T-cell (primary cell): ENCODE results near the gene TMEM107. TPM values are rescaled to one million over a fixed set of nuclear protein-coding genes. Genes with fewer than 3 reads are reported as not detected.
"Not testable (repeated sequence)": the region's sequence is repeated elsewhere in the genome, so short reads cannot be mapped to it uniquely, and the experiment has no call there.

Experiments used
- ATAC-seq, 4 experiments: fragments of 200-7000 bp in 3 of 4; fragments of 150-1000 bp in 1 of 4; cut with Tn5 transposase; replicated peaks in 1 of 4; 1 replicate in 3 of 4; 2 replicates in 1 of 4; pipeline ENCODE4 v1.10.0; 2021; ENCODE audit warnings: moderate library complexity in 3 of 4, mild to moderate bottlenecking in 2 of 4, moderate number of reproducible peaks in 1 of 4
- CTCF ChIA-PET, 2 donors: fragments of 300-600 bp; sonication (Branson Sonifier 250); formaldehyde crosslinking; loops; one replicate each; lab custom pipeline; 2022; ENCODE audit warnings: antibody characterized with exemption in 2 of 2; lab: Charles Lee
- POLR2A ChIA-PET, 2 donors: fragments of 300-600 bp; sonication (Branson Sonifier 250); formaldehyde crosslinking; loops; one replicate each; lab custom pipeline; 2022; ENCODE audit warnings: antibody characterized with exemption in 2 of 2; lab: Charles Lee
- DNase-seq, 35 experiments: peaks; one replicate each; pipeline versions ENCODE4 v3.0.0 to v3.0.0-alpha.2; 2013 to 2023
- H3K27ac ChIP-seq: one replicate; pipeline ENCODE4 v1.5.1; 2013; ENCODE audit warnings: low read length
- H3K27me3 ChIP-seq, 2 experiments: replicated peaks in 1 of 2; 1 replicate in 1 of 2; 2 replicates in 1 of 2; pipeline versions ENCODE4 v1.6.1 to v1.7.0; 2013; ENCODE audit warnings: low read length in 1 of 2, mixed read lengths in 1 of 2; ENCODE audit not compliant: control insufficient read depth in 2 of 2, insufficient read depth in 2 of 2; ENCODE audit errors: extremely low read depth in 1 of 2
- H3K36me3 ChIP-seq, 2 donors: 1 replicate in 1 of 2; 2 replicates in 1 of 2; pipeline versions ENCODE4 v1.6.1 to v1.7.0; 2013; ENCODE audit warnings: low read length in 1 of 2; ENCODE audit not compliant: control insufficient read depth in 2 of 2, insufficient read depth in 1 of 2; ENCODE audit errors: extremely low read depth in 1 of 2
- H3K4me1 ChIP-seq, 2 experiments: 1 replicate in 1 of 2; 2 replicates in 1 of 2; pipeline versions ENCODE4 v1.6.1 to v1.7.0; 2013; ENCODE audit warnings: low read length in 2 of 2, mixed read lengths in 1 of 2; ENCODE audit not compliant: insufficient read depth in 2 of 2, control insufficient read depth in 1 of 2; ENCODE audit errors: extremely low read depth in 1 of 2
- H3K4me3 ChIP-seq, 2 donors: 1 replicate in 1 of 2; 2 replicates in 1 of 2; pipeline versions ENCODE4 v1.5.1 to v1.7.0; 2013; ENCODE audit warnings: mild to moderate bottlenecking in 2 of 2, low read length in 1 of 2, moderate library complexity in 1 of 2; ENCODE audit not compliant: control insufficient read depth in 1 of 2; ENCODE audit errors: extremely low read depth in 1 of 2
- H3K9me3 ChIP-seq: 2 replicates; pipeline ENCODE4 v1.7.0; 2013
- H3K27ac Mint-ChIP-seq, 2 donors: one replicate each; pipeline ENCODE4 v1.8.0; 2020 to 2021; ENCODE audit warnings: mild to moderate bottlenecking in 2 of 2, mixed read lengths in 2 of 2
- H3K27me3 Mint-ChIP-seq, 2 donors: one replicate each; pipeline ENCODE4 v1.8.0; 2021 to 2022; ENCODE audit warnings: mixed read lengths in 2 of 2
- H3K36me3 Mint-ChIP-seq: one replicate; pipeline ENCODE4 v1.8.0; 2021; ENCODE audit warnings: mixed read lengths
- H3K4me1 Mint-ChIP-seq, 3 donors: one replicate each; pipeline ENCODE4 v1.8.0; 2020 to 2022; ENCODE audit warnings: mixed read lengths in 3 of 3, mild to moderate bottlenecking in 1 of 3
- H3K4me3 Mint-ChIP-seq, 3 donors: one replicate each; pipeline ENCODE4 v1.8.0; 2020 to 2022; ENCODE audit warnings: mild to moderate bottlenecking in 3 of 3, mixed read lengths in 3 of 3, moderate library complexity in 3 of 3
- H3K9me3 Mint-ChIP-seq, 3 donors: one replicate each; pipeline ENCODE4 v1.8.0; 2020 to 2022; ENCODE audit warnings: mixed read lengths in 3 of 3
- WGBS: methylation state at CpG from one replicate; pipeline ENCODE4 v1.1.5; 2013; ENCODE audit warnings: missing lambda C conversion rate; ENCODE audit not compliant: insufficient coverage; 5-methylcytosine and 5-hydroxymethylcytosine counted together
- total RNA-seq, 35 experiments: library from RNA in 6 of 35; stranded (reverse) in 6 of 35; fragments of 120-200 nt in 1 of 35; gene quantifications; one replicate each; pipeline versions ENCODE4 v1.2.1 to v1.2.4 and lab custom pipeline; 2013 to 2026

Gene TMEM107
- total RNA-seq, 5 donors from 2014 or later (not counting 1 experiment from before 2014, with no cell fraction given) = 23.4 to 28.9 (median 25.0) TPM

DNA sequence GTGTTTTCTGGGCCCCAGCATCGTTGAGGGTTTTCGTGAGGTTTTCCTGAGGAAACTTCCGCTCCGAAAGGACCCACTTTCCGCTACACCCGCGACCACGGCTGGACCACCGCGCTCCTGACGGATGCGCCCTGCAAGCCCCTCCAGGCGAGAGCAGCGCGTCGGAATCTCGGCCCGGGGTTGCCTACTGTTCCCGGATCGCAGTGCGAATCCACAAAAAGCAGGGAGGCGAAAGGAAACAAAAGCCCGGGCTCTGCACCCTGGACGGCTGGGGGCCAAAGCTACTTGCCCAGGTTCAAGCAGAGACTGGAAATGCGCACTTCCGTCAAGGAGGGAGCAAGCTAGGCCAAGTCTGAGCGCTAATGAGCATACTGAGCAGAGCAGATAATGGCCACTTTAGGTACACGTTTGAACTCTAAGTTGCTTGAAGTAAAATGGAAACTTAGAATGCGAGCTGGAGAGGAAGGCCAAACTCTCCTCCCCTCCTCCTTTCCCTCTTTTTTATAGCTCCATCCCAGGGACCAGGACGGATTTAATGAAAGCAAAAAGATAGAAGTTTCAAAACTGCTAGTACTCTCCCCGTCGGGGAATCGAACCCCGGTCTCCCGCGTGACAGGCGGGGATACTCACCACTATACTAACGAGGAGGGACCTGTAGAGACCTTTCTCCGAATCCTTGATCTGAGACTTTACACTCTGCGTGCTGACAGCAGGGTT, 45.6 kb upstream of the TMEM107 start:
- peak overlapping the region; percentile 95 to 98 for H3K27ac Mint-ChIP-seq
- WGBS = 0% methylated on average over 36 of the region's 40 CpGs

DNA sequence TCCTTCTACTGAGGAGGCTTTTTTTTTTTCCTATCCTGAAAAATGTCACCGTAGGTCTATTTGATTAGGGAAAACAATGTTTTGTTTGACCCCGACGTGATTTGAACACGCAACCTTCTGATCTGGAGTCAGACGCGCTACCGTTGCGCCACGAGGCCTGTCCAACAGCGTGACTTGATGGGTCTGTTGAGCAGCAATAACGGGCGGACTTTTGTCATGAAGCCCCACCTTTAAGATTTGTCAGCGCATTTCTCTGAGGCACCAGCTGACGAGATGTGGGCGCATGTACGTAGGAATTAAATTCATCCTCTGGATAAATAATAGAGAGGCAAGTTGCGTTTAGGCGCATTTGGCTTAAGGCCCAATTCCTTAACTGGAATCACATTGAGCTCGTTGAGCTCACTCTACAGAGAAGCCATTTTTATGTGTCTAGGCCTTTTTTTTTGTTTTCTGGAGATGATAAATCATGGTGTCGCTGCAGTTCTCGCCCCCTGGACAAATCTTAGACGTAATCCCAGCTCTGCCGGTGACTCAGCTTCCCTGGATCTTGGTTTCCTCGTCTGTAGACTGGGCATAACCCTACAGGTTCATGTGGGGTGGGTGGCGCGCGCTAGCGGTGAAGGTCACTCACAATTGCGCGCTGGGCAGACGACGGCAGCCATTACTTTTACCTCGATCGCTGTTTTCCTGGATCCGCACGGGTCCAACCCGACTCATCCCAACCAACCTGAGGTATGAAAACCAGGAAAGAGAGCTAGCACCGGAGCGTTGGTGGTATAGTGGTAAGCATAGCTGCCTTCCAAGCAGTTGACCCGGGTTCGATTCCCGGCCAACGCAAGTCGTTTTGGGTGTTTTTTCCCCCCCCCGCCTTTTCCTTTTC, 44.8 kb upstream of the TMEM107 start:
- POLR2A ChIA-PET = interaction anchor here (0.5 to 3.3 kb wide), 19 partner anchors 9 to 768 kb away, joined by 3 to 17 read pairs (median 4); partner anchors contain the start of genes BORCS6 (in 2 of the 2), AURKB (in 1 of the 2), CTC1 (in 1 of the 2) and KRABD2 (in 1 of the 2)

More for the DNA sequence above, 45.6 kb upstream of the TMEM107 start:
- Histone ChIP-seq H3K4me1 (peaks cover 14 to 63% of the 10 kb centered on the region in 2 experiments), H3K9me3 (no peaks in the 10 kb centered on the region), H3K27me3 (no peaks in the 10 kb centered on the region), H3K27ac (peak overlapping the region; percentile 96), H3K4me3 (peak overlapping the region; percentile 91 to 93), H3K36me3 (peaks cover 0 to 12% of the 10 kb centered on the region in 2 donors)
- ChIA-PET CTCF (interaction anchor here (0.5 to 2.9 kb wide), 16 partner anchors 11 to 501 kb away, joined by 3 to 27 read pairs (median 4); partner anchors contain the start of genes AURKB (in 1 of the 2), BORCS6 (in 1 of the 2), CTC1 (in 1 of the 2) and PFAS (in 1 of the 2)), POLR2A (interaction anchor here (0.6 to 3.3 kb wide), 15 partner anchors 11 to 155 kb away, joined by 3 to 17 read pairs (median 6); partner anchors contain the start of genes BORCS6 (in 2 of the 2), AURKB (in 1 of the 2), CTC1 (in 1 of the 2) and KRABD2 (in 1 of the 2))
- peak; percentile 61 to 66 (median 62) for ATAC-seq
- Mint-ChIP-seq H3K9me3 (no peaks in the 10 kb centered on the region), H3K36me3 (peaks cover 10% of the 10 kb centered on the region), H3K27me3 (peaks cover 0 to 9% of the 10 kb centered on the region in 2 donors), H3K4me1 (peaks cover 51 to 63% (median 59%) of the 10 kb centered on the region in 3 donors), H3K4me3 (peak overlapping the region; percentile 87 to 94 (median 92))
- DNase-seq = peak; percentile 71 to 94 (median 87)

DNA sequence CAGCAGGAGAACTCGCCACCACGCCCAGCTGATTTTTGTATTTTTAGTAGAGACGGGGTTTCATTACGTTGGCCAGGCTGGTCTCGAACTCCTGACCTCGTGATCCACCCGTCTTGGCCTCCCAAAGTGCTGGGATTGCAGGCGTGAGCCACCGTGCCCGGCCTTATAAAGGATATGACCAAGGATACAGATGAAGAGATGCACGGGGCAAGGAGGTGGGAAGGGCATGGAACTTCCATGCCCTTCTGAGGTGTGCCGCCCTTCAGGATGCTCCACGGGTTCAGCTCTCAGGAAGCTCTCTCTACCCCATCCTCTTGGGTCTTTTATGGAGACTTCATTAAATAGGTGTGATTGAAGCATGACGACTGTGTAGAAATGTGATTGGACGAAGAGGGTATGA, 37.8 kb upstream of the TMEM107 start:
- H3K36me3 Mint-ChIP-seq, H3K9me3 Mint-ChIP-seq, H3K27me3 Mint-ChIP-seq, DNase-seq, H3K27ac ChIP-seq, H3K9me3 ChIP-seq, ATAC-seq, H3K36me3 ChIP-seq, H3K4me3 ChIP-seq, H3K27ac Mint-ChIP-seq, H3K4me3 Mint-ChIP-seq, H3K27me3 ChIP-seq: not testable (repeated sequence)
- ChIA-PET CTCF (interaction anchor here in 1 of 2 donors (0.6 kb wide), 1 partner anchor 10 kb away, joined by 3 read pairs; no protein-coding TSS in a partner anchor), POLR2A (interaction anchor here in 1 of 2 donors (0.6 kb wide), 1 partner anchor 95 kb away, joined by 5 read pairs; no protein-coding TSS in a partner anchor)
- H3K4me1 Mint-ChIP-seq = peaks cover 17 to 24% (median 23%) of the 10 kb centered on the region in 3 donors
- 89% methylated on average over 5 of the region's 15 CpGs for WGBS
- H3K4me1 ChIP-seq = peaks cover 2 to 17% of the 10 kb centered on the region in 2 experiments

More for the DNA sequence above, 44.8 kb upstream of the TMEM107 start:
- Mint-ChIP-seq H3K36me3 (peaks cover 7% of the 10 kb centered on the region), H3K4me3 (peak overlapping the region; percentile 87 to 94 (median 92)), H3K27ac (peak overlapping the region; percentile 95 to 98), H3K9me3 (no peaks in the 10 kb centered on the region), H3K27me3 (peaks cover 0 to 9% of the 10 kb centered on the region in 2 donors), H3K4me1 (peaks cover 43 to 55% (median 51%) of the 10 kb centered on the region in 3 donors)
- CTCF ChIA-PET = interaction anchor here (0.5 to 2.9 kb wide), 14 partner anchors 10 to 502 kb away, joined by 3 to 27 read pairs (median 4); partner anchors contain the start of genes AURKB (in 1 of the 2), BORCS6 (in 1 of the 2), CTC1 (in 1 of the 2) and PFAS (in 1 of the 2)
- 4% methylated on average over 27 of the region's 45 CpGs for WGBS
- no peaks in the 10 kb centered on the region for H3K9me3 ChIP-seq
- peaks cover 9 to 55% of the 10 kb centered on the region in 2 experiments for H3K4me1 ChIP-seq
- DNase-seq (peak; percentile 66 to 90 (median 83)), ATAC-seq (peak in 3 of 4 experiments; percentile 15 to 31 (median 20))
- H3K36me3 ChIP-seq = peaks cover 0 to 11% of the 10 kb centered on the region in 2 donors
- no peaks in the 10 kb centered on the region for H3K27me3 ChIP-seq
- peak overlapping the region; percentile 91 to 93 for H3K4me3 ChIP-seq
- H3K27ac ChIP-seq = peak overlapping the region; percentile 96

DNA sequence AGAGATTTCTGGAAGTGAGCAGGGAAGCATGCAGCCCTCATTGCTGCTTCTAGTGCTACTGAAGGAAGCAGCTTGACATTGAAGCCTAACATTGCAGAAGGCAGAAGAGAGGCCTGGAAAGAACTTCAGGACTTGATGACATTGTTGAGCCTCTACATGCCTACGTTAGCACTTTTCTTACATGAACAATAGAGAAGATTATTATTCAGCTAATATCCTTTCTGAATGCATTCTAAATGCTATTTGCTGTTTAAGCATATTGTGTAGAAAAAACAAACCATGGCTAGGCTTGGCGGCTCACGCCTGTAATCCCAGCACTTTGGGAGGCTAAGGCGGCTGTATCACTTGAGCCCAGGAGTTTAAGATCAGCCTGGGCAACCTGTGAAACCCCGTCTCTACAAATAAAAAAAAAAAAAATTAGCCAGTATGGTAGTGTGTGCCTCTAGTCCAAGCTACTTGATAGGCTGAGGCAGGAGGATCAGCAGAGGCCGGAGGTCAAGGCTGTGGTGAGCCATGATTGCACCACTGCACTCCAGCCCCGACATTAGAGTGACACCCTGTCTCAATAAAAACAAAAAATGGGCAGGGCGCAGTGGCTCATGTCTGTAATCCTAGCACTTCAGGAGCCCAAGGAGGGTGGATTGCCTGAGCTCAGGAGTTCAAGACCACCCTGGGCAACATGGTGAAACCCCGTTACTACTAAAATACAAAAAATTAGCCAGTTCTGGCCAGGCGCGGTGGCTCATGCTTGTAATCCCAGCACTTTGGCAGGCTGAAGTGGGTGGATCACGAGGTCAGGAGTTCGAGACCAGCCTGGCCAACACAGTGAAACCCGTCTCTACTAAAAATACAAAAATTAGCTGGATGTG, 36.4 kb upstream of the TMEM107 start:
- H3K36me3 ChIP-seq = no peaks in the 10 kb centered on the region
- H3K27me3 ChIP-seq = no peaks in the 10 kb centered on the region
- H3K4me1 ChIP-seq = peaks cover 2 to 17% of the 10 kb centered on the region in 2 experiments
- no peak for DNase-seq
- Mint-ChIP-seq H3K27ac (no peak overlapping the region), H3K4me3 (no peak overlapping the region), H3K27me3 (no peaks in the 10 kb centered on the region), H3K4me1 (peaks cover 15 to 23% (median 19%) of the 10 kb centered on the region in 3 donors), H3K36me3 (no peaks in the 10 kb centered on the region), H3K9me3 (no peaks in the 10 kb centered on the region)
- no peak overlapping the region for H3K4me3 ChIP-seq
- 93% methylated on average over 9 of the region's 14 CpGs for WGBS
- H3K9me3 ChIP-seq = no peaks in the 10 kb centered on the region
- ChIA-PET POLR2A (interaction anchor here in 1 of 2 donors (0.5 kb wide), 1 partner anchor 8 kb away, joined by 3 read pairs; no protein-coding TSS in a partner anchor), CTCF (interaction anchor here in 1 of 2 donors (0.7 kb wide), 1 partner anchor 83 kb away, joined by 3 read pairs; the partner anchor contains the start of gene SLC25A35)
- H3K27ac ChIP-seq = no peak overlapping the region
- no peak for ATAC-seq

DNA sequence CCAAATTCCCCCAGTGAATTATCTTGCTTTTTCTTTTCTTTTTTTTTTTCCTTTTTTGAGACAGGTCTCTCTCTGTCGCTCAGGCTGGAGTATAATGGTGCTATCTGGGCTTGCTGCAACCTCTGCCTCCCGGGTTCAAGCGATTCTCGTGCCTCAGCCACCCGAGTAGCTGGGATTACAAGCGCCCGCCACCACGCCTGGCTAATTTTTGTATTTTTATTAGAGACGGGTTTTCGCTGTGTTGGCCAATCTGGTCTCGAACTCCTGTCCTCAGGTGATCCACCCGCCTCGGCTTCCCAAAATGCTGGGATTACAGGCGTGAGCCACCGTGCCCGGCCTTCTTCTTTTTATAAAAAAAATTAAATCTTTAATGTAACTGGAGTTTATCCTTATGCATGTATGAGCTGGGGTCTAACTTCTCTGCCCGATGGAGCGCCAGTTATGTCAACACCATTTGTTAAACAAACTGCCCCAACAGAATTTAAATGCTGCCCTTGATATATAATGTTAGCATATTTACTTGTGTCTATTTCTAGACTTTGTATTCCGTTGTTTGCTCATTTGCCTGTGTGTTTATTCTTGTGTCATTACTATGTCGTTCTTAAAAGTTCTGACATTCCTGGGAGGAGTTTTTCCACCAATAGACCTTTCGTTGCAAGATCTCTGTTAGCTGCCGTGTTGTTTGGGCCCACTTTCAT, 34.7 kb upstream of the TMEM107 start:
- H3K27ac Mint-ChIP-seq = peak overlapping the region; percentile 79 to 89
- no peaks in the 10 kb centered on the region for H3K27me3 Mint-ChIP-seq
- Histone ChIP-seq H3K4me1 (peaks cover 2 to 17% of the 10 kb centered on the region in 2 experiments), H3K4me3 (peak overlapping the region; percentile 59 to 78), H3K27me3 (no peaks in the 10 kb centered on the region), H3K36me3 (no peaks in the 10 kb centered on the region), H3K9me3 (no peaks in the 10 kb centered on the region), H3K27ac (peak overlapping the region; percentile 74)
- H3K4me1 Mint-ChIP-seq = peaks cover 15 to 23% (median 19%) of the 10 kb centered on the region in 3 donors
- peak in 1 of 4 experiments; percentile 10 for ATAC-seq
- no peaks in the 10 kb centered on the region for H3K36me3 Mint-ChIP-seq
- no peaks in the 10 kb centered on the region for H3K9me3 Mint-ChIP-seq
- ChIA-PET POLR2A (interaction anchor here (0.7 to 1.5 kb wide), 6 partner anchors 10 to 70 kb away, joined by 3 to 10 read pairs (median 4); partner anchors contain the start of gene BORCS6 (in 1 of the 2)), CTCF (interaction anchor here in 1 of 2 donors (0.6 to 2.0 kb wide), 4 partner anchors 11 to 36 kb away, joined by 3 to 7 read pairs (median 5); no protein-coding TSS in a partner anchor)
- H3K4me3 Mint-ChIP-seq = peak overlapping the region; percentile 84 to 88 (median 86)
- WGBS = 13% methylated on average over 7 of the region's 22 CpGs
- no peak for DNase-seq
